ENCODE measurements around the gene YIPF6.
"Not testable (repeated sequence)": the region's sequence is repeated elsewhere in the genome, so short reads cannot be mapped to it uniquely, and the experiment has no call there.

YIPF6 gene

GRCh38 chrX:68506649-68507048, 7.8 kb downstream of the YIPF6 start:
- no peak for DNase-seq (ENCODE audit: low spot score)

GRCh38 chrX:68508799-68509198, 9.9 kb downstream of the YIPF6 start:
- DNase-seq (ENCODE audit: low spot score), result no peak

GRCh38 chrX:68511255-68511654, 12.4 kb downstream of the YIPF6 start:
- peak; percentile 23 for DNase-seq (ENCODE audit: low spot score)

GRCh38 chrX:68524680-68525079, 25.8 kb downstream of the YIPF6 start:
- DNase-seq (ENCODE audit: low spot score), result not testable (repeated sequence)

- no peak for DNase-seq (ENCODE audit: low spot score)
Observed at GRCh38 chrX:68532831-68533533, 34.1 kb downstream of the YIPF6 start.

- DNase-seq (ENCODE audit: low spot score), result no peak
Observed at GRCh38 chrX:68533656-68534055, 34.8 kb downstream of the YIPF6 start.

GRCh38 chrX:68534691-68535090, 35.8 kb downstream of the YIPF6 start:
- no peak for DNase-seq (ENCODE audit: low spot score)

- no peak for DNase-seq (ENCODE audit: low spot score)
Observed at GRCh38 chrX:68536429-68536828, 37.6 kb downstream of the YIPF6 start.

- no peak for DNase-seq (ENCODE audit: low spot score)
Observed at GRCh38 chrX:68536884-68537283, 38.0 kb downstream of the YIPF6 start.

GRCh38 chrX:68550193-68550592, 51.3 kb downstream of the YIPF6 start:
- no peak for DNase-seq (ENCODE audit: low spot score)

GRCh38 chrX:68556036-68556435, 57.2 kb downstream of the YIPF6 start:
- DNase-seq (ENCODE audit: low spot score), result no peak

GRCh38 chrX:68557126-68557525, 58.3 kb downstream of the YIPF6 start:
- DNase-seq (ENCODE audit: low spot score), result not testable (repeated sequence)

GRCh38 chrX:68559905-68560304, 61.1 kb downstream of the YIPF6 start:
- DNase-seq (ENCODE audit: low spot score), result not testable (repeated sequence)

GRCh38 chrX:68568136-68568535, 69.3 kb downstream of the YIPF6 start:
- no peak for DNase-seq (ENCODE audit: low spot score)

- no peak for DNase-seq (ENCODE audit: low spot score)
Observed at GRCh38 chrX:68570598-68570997, 71.7 kb downstream of the YIPF6 start.

- no peak for DNase-seq (ENCODE audit: low spot score)
Observed at GRCh38 chrX:68571292-68571609, 72.4 kb downstream of the YIPF6 start.

GRCh38 chrX:68571610-68572311, 72.9 kb downstream of the YIPF6 start:
- DNase-seq (ENCODE audit: low spot score), result peak; percentile 10

- no peak for DNase-seq (ENCODE audit: low spot score)
Observed at GRCh38 chrX:68574240-68574639, 75.4 kb downstream of the YIPF6 start.

- no peak for DNase-seq (ENCODE audit: low spot score)
Observed at GRCh38 chrX:68579810-68580209, 81.0 kb downstream of the YIPF6 start.

GRCh38 chrX:68584221-68584620, 85.4 kb downstream of the YIPF6 start:
- no peak for DNase-seq (ENCODE audit: low spot score)
